Adipocyte (in vitro differentiated cells): Measurements from ENCODE around the gene ATG14.
A peak's percentile ranks its signal among the peaks of the same experiment; 100 is the strongest.
"Not testable (repeated sequence)": the region's sequence is repeated elsewhere in the genome, so short reads cannot be mapped to it uniquely, and the experiment has no call there.

Experiments used
- DNase-seq: peaks from one replicate; pipeline ENCODE4 v3.0.0-alpha.2; 2015; ENCODE audit warnings: low read depth
- H3K27me3 ChIP-seq: replicated peaks from 2 replicates; pipeline ENCODE4 v1.7.0; 2013; ENCODE audit warnings: mild to moderate bottlenecking, low read length, moderate library complexity; ENCODE audit not compliant: control insufficient read depth, insufficient read depth
- H3K36me3 ChIP-seq: 2 replicates; pipeline ENCODE4 v1.7.0; 2013; ENCODE audit warnings: low read length, mild to moderate bottlenecking, moderate library complexity; ENCODE audit not compliant: control insufficient read depth, insufficient read depth, severe bottlenecking
- H3K4me1 ChIP-seq: 2 replicates; pipeline ENCODE4 v1.7.0; 2013; ENCODE audit warnings: mild to moderate bottlenecking, low read length, moderate library complexity; ENCODE audit not compliant: control insufficient read depth, insufficient read depth
- H3K4me3 ChIP-seq: 2 replicates; pipeline ENCODE4 v1.7.0; 2013; ENCODE audit warnings: mild to moderate bottlenecking, low read length, moderate library complexity
- H3K9ac ChIP-seq: 2 replicates; pipeline ENCODE4 v1.7.0; 2013; ENCODE audit warnings: mild to moderate bottlenecking, low read length, moderate library complexity
- H3K9me3 ChIP-seq: 2 replicates; pipeline ENCODE4 v1.7.0; 2013; ENCODE audit warnings: mild to moderate bottlenecking, low read length, moderate library complexity; ENCODE audit not compliant: control insufficient read depth

ATG14 gene, protein sequence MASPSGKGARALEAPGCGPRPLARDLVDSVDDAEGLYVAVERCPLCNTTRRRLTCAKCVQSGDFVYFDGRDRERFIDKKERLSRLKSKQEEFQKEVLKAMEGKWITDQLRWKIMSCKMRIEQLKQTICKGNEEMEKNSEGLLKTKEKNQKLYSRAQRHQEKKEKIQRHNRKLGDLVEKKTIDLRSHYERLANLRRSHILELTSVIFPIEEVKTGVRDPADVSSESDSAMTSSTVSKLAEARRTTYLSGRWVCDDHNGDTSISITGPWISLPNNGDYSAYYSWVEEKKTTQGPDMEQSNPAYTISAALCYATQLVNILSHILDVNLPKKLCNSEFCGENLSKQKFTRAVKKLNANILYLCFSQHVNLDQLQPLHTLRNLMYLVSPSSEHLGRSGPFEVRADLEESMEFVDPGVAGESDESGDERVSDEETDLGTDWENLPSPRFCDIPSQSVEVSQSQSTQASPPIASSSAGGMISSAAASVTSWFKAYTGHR

DNA sequence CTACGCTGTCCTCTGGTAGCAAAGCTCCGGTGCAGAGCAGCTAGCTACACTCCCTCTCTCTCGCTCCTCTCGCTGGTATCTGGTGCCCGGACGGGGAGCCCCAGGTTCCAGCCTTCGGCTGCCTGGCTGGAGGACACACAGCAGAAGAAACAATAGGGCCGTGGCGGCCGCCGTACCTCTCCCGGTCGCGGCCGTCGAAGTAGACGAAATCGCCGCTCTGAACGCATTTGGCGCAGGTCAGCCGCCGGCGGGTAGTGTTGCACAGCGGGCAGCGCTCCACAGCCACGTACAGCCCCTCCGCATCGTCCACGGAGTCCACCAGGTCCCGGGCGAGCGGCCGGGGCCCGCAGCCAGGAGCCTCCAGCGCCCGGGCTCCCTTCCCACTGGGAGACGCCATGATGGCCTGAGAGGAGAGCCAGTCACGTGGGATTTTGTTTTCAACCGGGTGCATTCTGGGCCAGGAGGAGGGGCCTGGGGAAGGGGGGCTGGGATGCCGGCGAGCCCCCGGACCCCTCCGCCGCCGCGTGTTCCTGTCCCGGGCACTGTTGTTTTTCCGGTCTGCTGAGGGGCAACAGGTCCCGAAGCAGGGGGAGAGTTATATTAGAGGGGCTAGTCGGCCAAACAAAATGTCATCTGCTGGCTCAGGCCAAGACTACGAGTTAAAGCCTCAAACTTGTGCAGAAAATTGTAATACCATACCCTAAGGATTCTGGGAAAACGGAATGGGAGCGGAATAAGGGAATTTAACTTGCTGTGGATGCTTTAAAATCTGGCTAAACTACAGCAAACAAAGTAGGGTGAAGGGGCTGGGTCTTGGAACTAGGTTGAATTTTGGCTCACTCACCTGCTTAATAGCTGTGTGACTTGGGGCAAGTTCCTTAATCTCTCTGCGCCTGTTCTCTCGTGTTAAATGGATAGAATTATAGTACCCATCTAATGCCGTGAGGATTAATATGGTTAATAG lies at the start of gene ATG14:
Gene ATG14 (minus strand): TSS at position 405 of the 964 bp plus-strand sequence. CDS start 8 bp downstream, at position 397.
- H3K4me3 ChIP-seq, result peak within 1 kb of the TSS; percentile 96
- H3K9me3 ChIP-seq, result no peaks in the 10 kb centered on the region
- no peaks in the 10 kb centered on the region for H3K27me3 ChIP-seq

DNA sequence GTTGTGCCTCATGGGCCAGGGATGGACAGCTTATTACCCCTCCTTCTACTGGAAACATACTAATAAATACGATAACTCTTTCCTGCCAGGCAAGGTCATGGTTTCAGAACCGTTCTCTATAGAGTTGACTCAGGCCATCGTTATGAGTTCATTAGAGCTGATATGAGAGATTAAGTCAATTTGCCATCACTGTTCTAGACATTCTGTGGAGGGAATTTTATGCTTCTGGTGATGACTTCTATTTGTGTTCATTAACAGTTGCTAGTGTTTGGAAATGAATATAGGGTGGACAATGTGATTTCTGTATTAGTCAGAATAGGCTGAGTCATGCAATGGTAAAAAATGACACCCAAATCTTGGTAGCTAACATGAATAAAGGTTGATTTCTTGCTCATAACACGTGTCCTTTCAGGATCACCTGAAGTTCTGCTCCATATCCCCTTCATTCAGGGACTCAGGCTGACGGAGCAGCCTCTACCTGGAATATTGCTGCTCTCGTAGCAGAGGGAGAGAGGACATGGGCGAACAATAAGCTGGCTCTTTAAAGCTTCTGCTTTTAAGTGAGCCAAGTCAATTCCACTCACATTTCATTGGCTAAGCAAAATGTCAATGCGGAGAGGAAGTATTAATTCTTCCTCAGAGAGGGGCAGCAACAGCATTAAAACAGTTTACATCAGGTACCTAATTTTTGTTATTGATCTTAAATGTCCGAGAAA lies 47.3 kb upstream of the ATG14 start:
- Histone ChIP-seq H3K36me3 (no peaks in the 10 kb centered on the region), H3K9me3 (no peaks in the 10 kb centered on the region), H3K4me3 (peak overlapping the region; percentile 2), H3K4me1 (peaks cover 21% of the 10 kb centered on the region), H3K9ac (no peak overlapping the region), H3K27me3 (no peaks in the 10 kb centered on the region)
- DNase-seq, result peak; percentile 29

More for the DNA sequence above, at the start of gene ATG14:
- H3K4me1 ChIP-seq, result peaks cover 26% of the 10 kb centered on the region
- no peaks in the 10 kb centered on the region for H3K36me3 ChIP-seq
- H3K9ac ChIP-seq, result peak within 1 kb of the TSS; percentile 95
- peak; percentile 96 for DNase-seq

DNA sequence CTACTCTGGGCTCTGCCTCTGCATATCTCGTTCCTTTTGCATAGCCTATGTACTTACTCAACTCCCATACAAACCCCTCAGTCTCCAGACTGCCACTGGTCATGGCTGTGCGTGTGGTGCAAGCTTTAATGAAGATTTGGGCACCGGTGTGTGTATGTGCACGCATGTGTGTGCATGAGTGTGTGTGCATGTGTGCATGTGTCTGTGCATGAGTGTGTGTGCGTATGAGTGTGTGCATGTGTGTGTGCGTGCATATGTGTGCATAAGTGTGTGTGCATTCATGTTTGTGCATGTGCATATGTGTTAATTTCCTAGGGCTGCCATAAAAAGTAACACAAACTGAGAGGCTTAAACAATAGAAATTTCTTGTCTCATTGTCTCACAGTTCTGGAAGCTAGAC lies 45.9 kb upstream of the ATG14 start:
- no peaks in the 10 kb centered on the region for H3K36me3 ChIP-seq
- H3K4me1 ChIP-seq, result peaks cover 32% of the 10 kb centered on the region
- no peaks in the 10 kb centered on the region for H3K27me3 ChIP-seq
- no peak overlapping the region for H3K9ac ChIP-seq
- no peaks in the 10 kb centered on the region for H3K9me3 ChIP-seq
- DNase-seq, result no peak
- H3K4me3 ChIP-seq, result no peak overlapping the region

DNA sequence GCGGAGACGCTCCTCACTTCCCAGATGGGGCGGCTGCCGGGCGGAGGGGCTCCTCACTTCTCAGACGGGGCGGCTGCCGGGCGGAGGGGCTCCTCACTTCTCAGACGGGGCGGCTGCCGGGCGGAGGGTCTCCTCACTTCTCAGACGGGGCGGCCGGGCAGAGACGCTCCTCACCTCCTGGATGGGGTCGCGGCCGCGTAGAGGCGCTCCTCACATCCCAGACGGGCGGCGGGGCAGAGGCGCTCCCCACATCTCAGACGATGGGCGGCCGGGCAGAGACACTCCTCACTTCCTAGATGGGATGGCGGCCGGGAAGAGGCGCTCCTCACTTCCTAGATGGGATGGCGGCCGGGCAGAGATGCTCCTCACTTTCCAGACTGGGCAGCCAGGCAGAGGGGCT lies 44.8 kb upstream of the ATG14 start:
- not testable (repeated sequence) for H3K9me3 ChIP-seq, H3K9ac ChIP-seq, H3K36me3 ChIP-seq, H3K4me3 ChIP-seq, H3K27me3 ChIP-seq, DNase-seq
- H3K4me1 ChIP-seq, result peaks cover 40% of the 10 kb centered on the region

DNA sequence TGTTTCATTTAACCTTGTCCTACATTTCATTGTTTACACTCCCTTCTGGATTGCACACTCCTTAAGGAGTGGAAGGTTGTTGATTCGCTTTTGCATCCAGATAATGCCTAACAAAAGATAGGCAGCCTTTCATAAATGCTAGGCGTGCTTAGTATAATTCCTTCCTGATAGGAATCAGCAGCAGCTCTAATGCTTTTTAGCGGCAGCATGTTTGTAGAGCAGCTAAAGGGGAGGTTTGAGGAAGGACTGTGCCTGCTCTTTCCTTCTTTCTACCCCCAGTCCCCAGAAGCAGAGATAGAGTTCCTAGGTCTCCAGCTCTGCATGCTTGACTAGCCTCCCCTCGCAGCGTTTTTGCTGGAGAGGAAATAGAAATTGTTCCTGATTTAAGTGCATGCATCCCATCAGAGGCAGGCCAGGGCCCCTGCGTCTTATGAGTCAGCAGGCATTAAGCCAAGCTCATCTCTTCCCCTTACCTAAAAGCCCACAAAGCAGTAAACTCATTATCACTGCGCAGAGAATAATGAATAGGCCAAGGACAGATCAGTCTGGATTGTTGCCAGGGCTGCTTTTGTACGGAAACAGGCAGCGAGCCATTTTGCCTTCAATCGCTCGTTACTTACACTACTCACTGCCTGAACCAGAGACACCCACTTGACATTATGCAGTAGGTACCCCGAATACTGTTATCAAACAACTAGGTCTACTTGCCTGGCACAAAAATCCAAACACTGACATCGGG lies 42.8 kb upstream of the ATG14 start:
- DNase-seq, result peak; percentile 56
- H3K36me3 ChIP-seq, result no peaks in the 10 kb centered on the region
- H3K4me1 ChIP-seq, result peaks cover 47% of the 10 kb centered on the region
- H3K4me3 ChIP-seq, result peak overlapping the region; percentile 44
- peak overlapping the region; percentile 49 for H3K9ac ChIP-seq
- no peaks in the 10 kb centered on the region for H3K9me3 ChIP-seq
- H3K27me3 ChIP-seq, result no peaks in the 10 kb centered on the region

DNA sequence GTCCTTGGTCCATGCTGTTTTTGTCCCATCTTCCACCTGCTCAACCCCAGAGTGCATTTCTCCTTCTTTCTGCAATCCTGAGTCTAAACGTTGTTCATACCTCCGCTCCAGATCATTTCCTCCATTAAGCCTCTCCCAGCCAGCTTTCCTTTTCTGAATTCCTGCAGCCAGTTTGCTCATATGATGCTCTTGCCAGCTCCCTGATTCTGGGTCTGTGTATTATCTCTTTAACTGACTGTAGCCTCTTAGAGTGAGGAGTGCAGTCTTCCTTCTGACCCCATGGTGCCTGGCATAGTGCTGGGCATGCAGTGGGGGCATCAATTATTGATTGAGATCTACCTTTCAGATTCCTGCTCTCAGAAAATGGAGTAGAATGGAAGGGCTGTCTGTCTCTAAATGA lies 40.3 kb upstream of the ATG14 start:
- H3K36me3 ChIP-seq, result no peaks in the 10 kb centered on the region
- DNase-seq, result no peak
- H3K4me3 ChIP-seq, result no peak overlapping the region
- H3K9me3 ChIP-seq, result no peaks in the 10 kb centered on the region
- no peaks in the 10 kb centered on the region for H3K27me3 ChIP-seq
- no peak overlapping the region for H3K9ac ChIP-seq
- peaks cover 55% of the 10 kb centered on the region for H3K4me1 ChIP-seq

DNA sequence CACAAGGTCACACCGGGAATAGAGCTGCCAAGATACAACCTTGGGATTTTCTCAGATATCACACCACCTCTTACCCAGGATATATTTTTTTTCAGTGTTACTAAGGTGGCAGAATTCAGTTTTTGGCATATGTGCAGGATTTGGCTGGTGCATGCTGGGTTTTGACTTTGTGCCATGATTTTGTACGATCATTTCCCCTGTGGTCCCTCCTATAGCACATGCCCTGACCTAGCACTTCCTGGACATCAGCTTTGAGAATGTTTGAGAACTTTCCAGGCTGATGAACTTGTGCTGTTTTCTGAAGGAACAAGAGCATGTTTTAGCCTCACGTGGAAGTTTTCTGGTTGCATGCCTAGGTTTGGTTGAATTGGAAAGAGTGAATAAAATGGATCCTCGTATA lies 39.8 kb upstream of the ATG14 start:
- Histone ChIP-seq H3K36me3 (no peaks in the 10 kb centered on the region), H3K9ac (no peak overlapping the region), H3K4me1 (peaks cover 60% of the 10 kb centered on the region), H3K27me3 (no peaks in the 10 kb centered on the region), H3K4me3 (no peak overlapping the region), H3K9me3 (no peaks in the 10 kb centered on the region)
- no peak for DNase-seq

DNA sequence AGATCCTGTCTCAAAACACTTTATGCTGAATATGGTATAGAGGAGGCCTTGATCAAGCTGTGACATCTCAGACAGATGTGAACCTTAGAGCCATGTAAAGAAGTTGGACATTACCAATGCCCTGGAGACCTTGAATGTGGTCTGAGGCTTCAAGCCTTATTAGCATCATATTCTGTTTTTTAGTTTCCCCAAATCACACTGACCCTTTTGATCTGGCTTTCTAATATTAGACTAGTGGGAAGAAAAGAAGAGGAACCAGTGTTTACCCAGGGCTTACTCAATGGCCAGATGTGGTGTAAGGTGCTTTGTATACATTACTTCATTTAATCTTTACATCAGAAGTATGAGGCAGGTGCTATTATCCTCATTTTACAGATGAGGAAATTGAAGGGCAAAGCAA lies 39.4 kb upstream of the ATG14 start:
- no peak overlapping the region for H3K4me3 ChIP-seq

DNA sequence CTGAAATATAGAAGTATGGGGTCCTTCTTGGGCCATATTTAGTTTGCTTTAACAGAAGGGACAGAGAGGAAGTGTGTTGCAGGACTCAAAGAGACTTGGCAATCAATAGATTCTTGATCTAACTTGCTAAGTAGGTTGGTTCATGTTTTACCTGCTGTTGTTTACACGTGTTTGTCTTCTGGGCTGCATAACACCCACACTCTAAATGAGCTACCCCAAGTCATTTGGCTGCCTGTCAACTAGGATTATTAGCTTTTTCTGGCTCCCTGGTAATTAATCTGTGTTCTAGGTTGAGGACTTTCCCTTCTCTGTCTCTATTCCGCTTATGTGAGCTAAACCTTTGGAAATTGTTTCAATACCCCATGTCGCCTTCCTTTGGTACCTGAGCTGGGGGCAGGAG lies 38.9 kb upstream of the ATG14 start:
- Histone ChIP-seq H3K9me3 (no peaks in the 10 kb centered on the region), H3K36me3 (no peaks in the 10 kb centered on the region), H3K27me3 (no peaks in the 10 kb centered on the region), H3K9ac (no peak overlapping the region), H3K4me1 (peaks cover 61% of the 10 kb centered on the region), H3K4me3 (no peak overlapping the region)
- DNase-seq, result no peak

More for the DNA sequence above, 39.4 kb upstream of the ATG14 start:
- no peak overlapping the region for H3K9ac ChIP-seq
- H3K9me3 ChIP-seq, result no peaks in the 10 kb centered on the region
- peaks cover 61% of the 10 kb centered on the region for H3K4me1 ChIP-seq
- no peak for DNase-seq
- H3K27me3 ChIP-seq, result no peaks in the 10 kb centered on the region
- no peaks in the 10 kb centered on the region for H3K36me3 ChIP-seq

DNA sequence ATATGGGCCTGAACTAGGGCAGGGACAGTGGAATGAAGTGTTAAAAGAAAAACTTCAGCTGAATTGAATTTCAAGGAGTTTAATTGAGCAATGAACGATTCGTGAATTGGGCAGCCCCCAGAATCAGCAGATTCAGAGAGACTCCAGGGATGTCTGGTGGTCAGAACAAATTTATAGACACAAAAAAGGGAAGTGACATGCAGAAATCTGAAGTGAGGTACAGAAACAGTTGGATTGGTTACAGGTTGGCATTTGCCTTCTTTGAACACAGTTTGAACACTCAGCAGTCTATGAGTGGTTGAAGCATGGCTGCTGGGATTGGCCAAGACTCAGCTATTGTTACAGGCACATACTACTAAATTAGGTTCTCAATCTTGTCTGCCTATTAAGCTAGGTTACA lies 38.5 kb upstream of the ATG14 start:
- H3K9ac ChIP-seq, result no peak overlapping the region

More for the DNA sequence above, 38.5 kb upstream of the ATG14 start:
- H3K4me3 ChIP-seq, result no peak overlapping the region
- peaks cover 61% of the 10 kb centered on the region for H3K4me1 ChIP-seq
- H3K36me3 ChIP-seq, result no peaks in the 10 kb centered on the region
- DNase-seq, result no peak
- no peaks in the 10 kb centered on the region for H3K9me3 ChIP-seq
- no peaks in the 10 kb centered on the region for H3K27me3 ChIP-seq
